Measurements from ENCODE around the gene COL13A1.

COL13A1 gene

GRCh38 chr10:69868821-69869220, 67.1 kb downstream of the COL13A1 start:
- no peak for TF ChIP-seq CTCF (IDR thresholded peaks at IDR 0.05; ENCODE audit: low read depth, low read length, missing control alignments)
- no peak for DNase-seq (ENCODE audit: low read depth)
- H3K4me3 ChIP-seq (ENCODE audit: low read depth, low read length) = no peak overlapping the region

GRCh38 chr10:69869291-69869961, 67.7 kb downstream of the COL13A1 start:
- DNase-seq (ENCODE audit: low read depth) = no peak
- no peak for TF ChIP-seq CTCF (IDR thresholded peaks at IDR 0.05; ENCODE audit: low read depth, low read length, missing control alignments)

GRCh38 chr10:69870591-69870990, 68.9 kb downstream of the COL13A1 start:
- TF ChIP-seq CTCF (IDR thresholded peaks at IDR 0.05; ENCODE audit: low read depth, low read length, missing control alignments) = no peak
- no peak for DNase-seq (ENCODE audit: low read depth)
- no peak overlapping the region for H3K4me3 ChIP-seq (ENCODE audit: low read depth, low read length)

More at GRCh38 chr10:69869291-69869961, 67.7 kb downstream of the COL13A1 start:
- H3K4me3 ChIP-seq (ENCODE audit: low read depth, low read length) = no peak overlapping the region

GRCh38 chr10:69871074-69871473, 69.4 kb downstream of the COL13A1 start:
- TF ChIP-seq CTCF (IDR thresholded peaks at IDR 0.05; ENCODE audit: low read depth, low read length, missing control alignments) = no peak
- DNase-seq (ENCODE audit: low read depth) = no peak
- no peak overlapping the region for H3K4me3 ChIP-seq (ENCODE audit: low read depth, low read length)

- DNase-seq (ENCODE audit: low read depth) = no peak
- H3K4me3 ChIP-seq (ENCODE audit: low read depth, low read length) = no peak overlapping the region
- TF ChIP-seq CTCF (IDR thresholded peaks at IDR 0.05; ENCODE audit: low read depth, low read length, missing control alignments) = no peak
Measured at GRCh38 chr10:69872323-69872722, 70.6 kb downstream of the COL13A1 start.

GRCh38 chr10:69873135-69873639, 71.5 kb downstream of the COL13A1 start:
- TF ChIP-seq CTCF (IDR thresholded peaks at IDR 0.05; ENCODE audit: low read depth, low read length, missing control alignments) = no peak
- no peak for DNase-seq (ENCODE audit: low read depth)

GRCh38 chr10:69874449-69874848, 72.7 kb downstream of the COL13A1 start:
- TF ChIP-seq CTCF (IDR thresholded peaks at IDR 0.05; ENCODE audit: low read depth, low read length, missing control alignments) = no peak
- no peak overlapping the region for H3K4me3 ChIP-seq (ENCODE audit: low read depth, low read length)
- no peak for DNase-seq (ENCODE audit: low read depth)

More at GRCh38 chr10:69873135-69873639, 71.5 kb downstream of the COL13A1 start:
- no peak overlapping the region for H3K4me3 ChIP-seq (ENCODE audit: low read depth, low read length)

Data from GM12864 (cell line).